Neuron (in vitro differentiated cells): ENCODE data around the gene MLN.

Source experiments
- H2AFZ ChIP-seq: one replicate; pipeline ENCODE4 v1.6.1; 2013; ENCODE audit warnings: low read depth, mild to moderate bottlenecking, inconsistent platforms, low read length, moderate library complexity
- H3K27me3 ChIP-seq: one replicate; pipeline ENCODE4 v1.6.1; 2013; ENCODE audit warnings: low read length; ENCODE audit not compliant: insufficient read depth
- H3K36me3 ChIP-seq: one replicate; pipeline ENCODE4 v1.6.1; 2013; ENCODE audit warnings: low read length; ENCODE audit not compliant: insufficient read depth
- H3K4me1 ChIP-seq: one replicate; pipeline ENCODE4 v1.6.1; 2013; ENCODE audit warnings: low read length; ENCODE audit not compliant: insufficient read depth
- H3K4me3 ChIP-seq: 2 replicates; pipeline ENCODE4 v1.5.1; 2013; ENCODE audit warnings: mild to moderate bottlenecking, low read length, moderate library complexity
- H3K9me3 ChIP-seq: one replicate; pipeline ENCODE4 v1.6.1; 2013; ENCODE audit warnings: low read length

Gene MLN

DNA sequence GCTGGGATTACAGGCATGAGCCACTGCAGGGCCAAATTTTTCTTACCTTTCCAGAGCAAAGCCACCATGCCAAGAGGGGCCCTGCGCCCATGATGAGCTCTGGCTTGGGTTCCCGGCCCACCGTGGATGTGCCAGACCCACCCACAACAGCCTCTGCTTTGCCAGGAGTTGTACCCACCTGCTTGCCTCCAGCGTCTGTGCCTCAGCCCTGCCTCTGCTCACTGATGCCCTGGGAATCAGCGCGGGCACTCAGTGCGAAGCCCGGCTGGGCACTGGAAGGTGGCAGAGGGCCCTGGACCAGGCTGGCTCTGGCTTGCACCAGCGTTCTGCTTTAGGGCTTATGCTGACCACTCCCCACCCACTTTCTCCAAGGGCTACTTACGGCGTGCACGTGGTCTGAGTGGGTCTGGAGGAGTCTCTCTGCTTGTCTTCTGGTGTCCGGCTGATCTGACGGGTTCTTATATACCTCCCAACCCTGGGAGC lies at the start of gene MLN:
TSS of gene MLN (minus strand) at position 433 of the 483 bp plus-strand sequence. CDS start 2,840 bp downstream, outside the sequence.
- H3K9me3 ChIP-seq, result no peaks in the 10 kb centered on the region
- H2AFZ ChIP-seq, result no peak within 1 kb of the TSS
- H3K27me3 ChIP-seq, result peaks cover 16% of the 10 kb centered on the region
- H3K4me1 ChIP-seq, result peaks cover 11% of the 10 kb centered on the region
- H3K36me3 ChIP-seq, result no peaks in the 10 kb centered on the region
- H3K4me3 ChIP-seq, result no peak within 1 kb of the TSS

DNA sequence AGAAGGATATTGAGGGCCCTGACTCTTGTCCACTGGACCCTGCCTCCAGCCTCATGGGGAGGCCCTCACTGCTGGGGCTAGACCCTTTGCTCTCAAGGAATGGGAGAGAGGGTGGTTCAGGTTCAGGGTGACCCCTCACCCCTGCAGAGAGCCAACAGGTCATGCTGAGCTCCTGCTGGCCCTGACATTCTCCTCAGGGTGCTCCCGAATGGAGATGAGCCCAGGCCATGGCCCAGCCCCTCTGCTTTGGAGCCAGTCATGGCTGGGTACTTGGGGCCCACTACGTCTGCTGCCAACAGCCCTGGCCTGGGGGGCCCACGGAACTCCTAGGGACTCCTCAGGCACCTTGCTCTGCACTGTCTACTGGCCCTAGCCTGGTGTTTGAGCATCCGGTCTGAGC lies 49.2 kb upstream of the MLN start:
- H3K4me3 ChIP-seq, result no peak overlapping the region
- no peak overlapping the region for H2AFZ ChIP-seq
- no peaks in the 10 kb centered on the region for H3K4me1 ChIP-seq
- H3K27me3 ChIP-seq, result peaks cover 29% of the 10 kb centered on the region
- no peaks in the 10 kb centered on the region for H3K9me3 ChIP-seq
- H3K36me3 ChIP-seq, result no peaks in the 10 kb centered on the region

- H3K4me3 ChIP-seq, result no peak overlapping the region
- no peak overlapping the region for H2AFZ ChIP-seq
- no peaks in the 10 kb centered on the region for H3K36me3 ChIP-seq
- H3K4me1 ChIP-seq, result no peaks in the 10 kb centered on the region
- H3K27me3 ChIP-seq, result peaks cover 21% of the 10 kb centered on the region
- H3K9me3 ChIP-seq, result no peaks in the 10 kb centered on the region
Observed at GRCh38 chr6:33851959-33852358, 48.2 kb upstream of the MLN start.

GRCh38 chr6:33850869-33851541 lies 47.2 kb upstream of the MLN start:
- no peaks in the 10 kb centered on the region for H3K36me3 ChIP-seq
- no peaks in the 10 kb centered on the region for H3K4me1 ChIP-seq
- H3K9me3 ChIP-seq, result no peaks in the 10 kb centered on the region
- no peak overlapping the region for H3K4me3 ChIP-seq
- peaks cover 17% of the 10 kb centered on the region for H3K27me3 ChIP-seq
- H2AFZ ChIP-seq, result no peak overlapping the region

GRCh38 chr6:33850296-33850695 lies 46.5 kb upstream of the MLN start:
- Histone ChIP-seq H3K9me3 (no peaks in the 10 kb centered on the region), H3K4me1 (no peaks in the 10 kb centered on the region), H2AFZ (no peak overlapping the region), H3K27me3 (peaks cover 16% of the 10 kb centered on the region), H3K4me3 (no peak overlapping the region), H3K36me3 (no peaks in the 10 kb centered on the region)

- Histone ChIP-seq H3K9me3 (no peaks in the 10 kb centered on the region), H3K4me3 (no peak overlapping the region), H3K36me3 (no peaks in the 10 kb centered on the region), H3K27me3 (peaks cover 9% of the 10 kb centered on the region), H3K4me1 (no peaks in the 10 kb centered on the region), H2AFZ (no peak overlapping the region)
Observed at GRCh38 chr6:33849500-33850075, 45.8 kb upstream of the MLN start.

GRCh38 chr6:33848484-33848883 lies 44.7 kb upstream of the MLN start:
- Histone ChIP-seq H3K9me3 (no peaks in the 10 kb centered on the region), H3K36me3 (no peaks in the 10 kb centered on the region), H2AFZ (no peak overlapping the region), H3K4me1 (no peaks in the 10 kb centered on the region), H3K27me3 (peaks cover 4% of the 10 kb centered on the region), H3K4me3 (no peak overlapping the region)

- H3K36me3 ChIP-seq, result no peaks in the 10 kb centered on the region
- no peak overlapping the region for H3K4me3 ChIP-seq
- H3K9me3 ChIP-seq, result no peaks in the 10 kb centered on the region
- H3K4me1 ChIP-seq, result no peaks in the 10 kb centered on the region
- H2AFZ ChIP-seq, result no peak overlapping the region
- peaks cover 4% of the 10 kb centered on the region for H3K27me3 ChIP-seq
Observed at GRCh38 chr6:33847867-33848266, 44.1 kb upstream of the MLN start.

- peaks cover 4% of the 10 kb centered on the region for H3K27me3 ChIP-seq
- no peaks in the 10 kb centered on the region for H3K9me3 ChIP-seq
- no peak overlapping the region for H3K4me3 ChIP-seq
Observed at GRCh38 chr6:33847078-33847477, 43.3 kb upstream of the MLN start.

DNA sequence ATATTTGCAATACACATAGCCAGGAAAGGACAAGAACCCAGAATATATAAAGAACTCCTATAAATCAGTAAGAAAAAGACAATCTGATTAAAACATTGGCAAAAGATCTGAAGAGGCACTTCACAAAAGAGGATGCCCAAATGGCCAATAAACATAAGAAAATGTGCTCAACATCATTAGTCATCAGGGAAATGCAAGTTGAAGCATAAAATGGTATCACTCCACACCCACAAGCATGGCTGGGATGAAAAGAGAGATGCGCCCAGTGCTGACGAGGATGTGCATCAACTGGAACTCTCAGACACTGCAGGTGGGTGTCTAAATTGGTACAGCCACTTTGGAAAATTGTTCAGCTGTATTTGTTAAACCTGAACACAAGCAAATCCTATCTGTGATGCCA lies 42.4 kb upstream of the MLN start:
- Histone ChIP-seq H3K9me3 (no peaks in the 10 kb centered on the region), H3K4me1 (no peaks in the 10 kb centered on the region), H3K27me3 (peaks cover 4% of the 10 kb centered on the region), H2AFZ (no peak overlapping the region), H3K36me3 (no peaks in the 10 kb centered on the region), H3K4me3 (no peak overlapping the region)

More at GRCh38 chr6:33847078-33847477, 43.3 kb upstream of the MLN start:
- Histone ChIP-seq H2AFZ (no peak overlapping the region), H3K4me1 (no peaks in the 10 kb centered on the region), H3K36me3 (no peaks in the 10 kb centered on the region)

GRCh38 chr6:33845031-33845745 lies 41.4 kb upstream of the MLN start:
- Histone ChIP-seq H3K4me3 (no peak overlapping the region), H2AFZ (no peak overlapping the region), H3K36me3 (no peaks in the 10 kb centered on the region), H3K4me1 (peaks cover 2% of the 10 kb centered on the region), H3K9me3 (no peaks in the 10 kb centered on the region), H3K27me3 (peaks cover 4% of the 10 kb centered on the region)

DNA sequence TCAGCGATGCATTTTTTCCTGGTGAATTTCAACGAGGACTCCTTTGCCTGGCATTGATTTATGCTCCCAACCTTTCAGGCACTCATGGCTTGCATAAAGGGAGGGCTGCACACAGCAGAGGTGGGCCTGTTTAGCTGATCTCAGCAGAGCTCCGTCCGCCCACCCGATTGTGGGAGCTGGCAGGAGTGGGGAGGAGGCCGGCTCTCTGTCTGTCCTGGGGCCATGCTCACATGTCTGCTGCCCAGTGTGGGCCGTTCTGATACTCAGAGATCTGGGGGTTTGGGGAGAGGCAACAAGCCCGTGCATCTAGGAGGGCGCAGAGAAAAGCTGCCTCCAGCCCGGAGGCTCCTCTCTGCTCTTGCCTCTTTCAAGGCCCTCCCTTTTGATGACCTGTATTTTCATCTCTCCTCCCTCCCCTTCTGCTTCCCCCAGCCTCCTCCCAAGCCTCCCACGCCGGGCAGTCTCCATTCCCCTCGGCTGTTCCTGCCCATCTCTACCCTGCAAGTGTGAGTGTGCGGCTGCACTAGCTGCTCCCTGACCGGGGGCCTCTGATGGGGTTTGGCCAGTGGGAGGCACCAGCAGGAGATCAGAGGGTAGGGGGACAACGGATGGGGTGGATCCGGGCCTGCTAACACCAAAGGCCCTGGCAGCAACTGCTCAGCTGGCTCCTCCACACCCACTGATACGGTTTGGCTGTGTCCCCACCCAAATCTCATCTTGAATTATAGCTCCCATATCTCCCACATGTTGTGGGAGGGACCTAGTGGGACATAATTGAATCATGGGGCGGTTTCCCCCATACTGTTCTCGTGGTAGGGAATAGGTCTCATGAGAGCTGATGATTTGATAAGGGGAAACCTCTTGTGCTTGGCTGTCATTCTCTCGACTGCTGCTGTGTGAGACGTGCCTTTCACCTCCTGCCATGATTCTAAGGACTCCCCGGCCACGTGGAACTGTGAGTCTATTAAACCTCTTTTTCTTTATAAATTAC lies 39.6 kb upstream of the MLN start:
- Histone ChIP-seq H3K36me3 (no peaks in the 10 kb centered on the region), H3K4me1 (peaks cover 7% of the 10 kb centered on the region), H2AFZ (no peak overlapping the region), H3K27me3 (peaks cover 4% of the 10 kb centered on the region), H3K4me3 (no peak overlapping the region), H3K9me3 (no peaks in the 10 kb centered on the region)
